ENCODE data around the gene SLC7A1. TPM values are rescaled to one million over a fixed set of nuclear protein-coding genes. Genes with fewer than 3 reads are reported as not detected.

The SLC7A1 gene
- total and polyA plus RNA-seq, 2 of the 4 experiments (the other 2 are of a cell fraction): 9.7 to 22.3 TPM

- ChIA-PET CTCF (no interaction called here), POLR2A (ENCODE audit: unreplicated experiment) (no interaction called here)
- intact Hi-C loops (cut with micrococcal nuclease): no loop called here
Observed at GRCh38 chr13:29484796-29485195, 110.7 kb downstream of the SLC7A1 start.

More at GRCh38 chr13:29484796-29485195, 110.7 kb downstream of the SLC7A1 start:
- Histone ChIP-seq H3K79me1 (ENCODE audit: low read depth in 1 of 2, low read length in 2 of 2) (no peaks in the 10 kb centered on the region), H3K23ac (ENCODE audit: low read depth, low read length) (no peak overlapping the region), H2BK15ac (ENCODE audit: low read depth, low read length) (no peak overlapping the region), H3K9ac (ENCODE audit: low read depth, low read length) (no peak overlapping the region), H4K5ac (ENCODE audit: low read depth, low read length) (no peak overlapping the region), H3K27ac (ENCODE audit: insufficient read depth, low read length) (no peak overlapping the region), H3K4me1 (ENCODE audit: control insufficient read depth, insufficient read depth, low read length) (no peaks in the 10 kb centered on the region), H3K56ac (ENCODE audit: extremely low read depth, insufficient read depth, low read length) (no peak overlapping the region), H4K20me1 (ENCODE audit: insufficient read depth, low read length) (no peaks in the 10 kb centered on the region), H2AK9ac (replicated peaks; ENCODE audit: low read depth, low read length, poor library complexity) (no peak overlapping the region), H3K4me2 (ENCODE audit: low read depth, low read length) (no peak overlapping the region), H3K4ac (ENCODE audit: low read depth, low read length) (no peak overlapping the region), H4K8ac (ENCODE audit: low read depth in 2 of 2, low read length in 2 of 2) (no peak overlapping the region), H2AFZ (replicated peaks; ENCODE audit: low read length, poor library complexity) (no peak overlapping the region), H2BK120ac (ENCODE audit: low read depth, low read length) (no peak overlapping the region), H2AK5ac (ENCODE audit: low read depth, low read length) (no peak overlapping the region), H3K27me3 (ENCODE audit: control insufficient read depth, insufficient read depth, low read length) (peaks cover 59% of the 10 kb centered on the region), H3K4me3 (ENCODE audit: insufficient read depth, low read depth, low read length) (no peak overlapping the region), H3K18ac (ENCODE audit: low read depth, low read length) (no peak overlapping the region), H2BK20ac (ENCODE audit: low read depth, low read length) (no peak overlapping the region), H3K36me3 (ENCODE audit: control insufficient read depth, insufficient read depth, low read length) (no peaks in the 10 kb centered on the region), H2BK5ac (ENCODE audit: low read depth, low read length, poor library complexity, severe bottlenecking) (no peak overlapping the region), H4K91ac (ENCODE audit: insufficient read depth, low read depth, low read length) (no peak overlapping the region), H3K9me3 (ENCODE audit: control insufficient read depth, insufficient read depth, low read length) (no peaks in the 10 kb centered on the region), H3K9me1 (ENCODE audit: insufficient read depth, low read length) (no peaks in the 10 kb centered on the region), H3K14ac (replicated peaks; ENCODE audit: low read depth, low read length) (no peak overlapping the region)
- in situ Hi-C loops (cut with MboI; ENCODE audit: low sequenced_read_pairs): no loop called here
- no peak for DNase-seq
- WGBS, 2 experiments (ENCODE audit: extremely low coverage in 2 of 2, insufficient read length in 1 of 2): 70% methylated on average over 3 of the region's 7 CpGs; no CpG with 5 or more reads in 1 of the 2 experiments
- no peak for ATAC-seq (ENCODE audit: low read depth)
- no peak for TF ChIP-seq ELK1 (IDR thresholded peaks at IDR 0.05; ENCODE audit: borderline replicate concordance, low read depth, low read length)
- no peak for TF ChIP-seq RAD21 (IDR thresholded peaks at IDR 0.05; ENCODE audit: low read length)
- no peak for TF ChIP-seq RFX5 (IDR thresholded peaks at IDR 0.05; ENCODE audit: low read depth, low read length)
- TF ChIP-seq MAFK (IDR thresholded peaks at IDR 0.05; ENCODE audit: low read depth, low read length): no peak
- TF ChIP-seq, protein P1, sequence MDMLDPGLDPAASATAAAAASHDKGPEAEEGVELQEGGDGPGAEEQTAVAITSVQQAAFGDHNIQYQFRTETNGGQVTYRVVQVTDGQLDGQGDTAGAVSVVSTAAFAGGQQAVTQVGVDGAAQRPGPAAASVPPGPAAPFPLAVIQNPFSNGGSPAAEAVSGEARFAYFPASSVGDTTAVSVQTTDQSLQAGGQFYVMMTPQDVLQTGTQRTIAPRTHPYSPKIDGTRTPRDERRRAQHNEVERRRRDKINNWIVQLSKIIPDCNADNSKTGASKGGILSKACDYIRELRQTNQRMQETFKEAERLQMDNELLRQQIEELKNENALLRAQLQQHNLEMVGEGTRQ (IDR thresholded peaks at IDR 0.05; ENCODE audit: low read depth, low read length): no peak
- TF ChIP-seq MAZ (IDR thresholded peaks at IDR 0.05; ENCODE audit: borderline replicate concordance, low read depth, low read length): no peak
- no peak for TF ChIP-seq MXI1 (IDR thresholded peaks at IDR 0.05; ENCODE audit: borderline replicate concordance, low read depth, low read length)
- TF ChIP-seq CHD1 (IDR thresholded peaks at IDR 0.05; ENCODE audit: low read depth, low read length): no peak
- no peak for TF ChIP-seq FOS (IDR thresholded peaks at IDR 0.05; ENCODE audit: low read depth, low read length)
- no peak for TF ChIP-seq RCOR1 (IDR thresholded peaks at IDR 0.05; ENCODE audit: insufficient replicate concordance, low read length)
- dilution Hi-C loops (cut with HindIII; ENCODE audit: low sequenced_read_pairs, unreplicated experiment): no loop called here
- BruUV-seq (replicated peaks): no TSS peak
